Prostate gland (tissue), 2 donors: ENCODE results near the gene CHURC1. TPM values are rescaled to one million over a fixed set of nuclear protein-coding genes. Genes with fewer than 3 reads are reported as not detected.

Source experiments
- DNase-seq: peaks from one replicate; pipeline ENCODE4 v3.0.0-alpha.2; 2019; ENCODE audit warnings: low spot score
- H3K27ac ChIP-seq, 2 donors: fragments of 200-600 bp; sonication (generic); 2 replicates each; pipeline ENCODE4 v1.5.1; 2017 to 2019
- H3K27me3 ChIP-seq: fragments of 200-600 bp; sonication (generic); replicated peaks from 2 replicates; pipeline ENCODE4 v1.5.1; 2019; ENCODE audit not compliant: insufficient read depth
- H3K36me3 ChIP-seq, 2 donors: fragments of 200-600 bp; sonication (generic); 1 replicate in 1 of 2; 2 replicates in 1 of 2; pipeline versions ENCODE4 v1.5.1 to v1.8.1; 2017 to 2019
- H3K4me1 ChIP-seq: fragments of 200-600 bp; sonication (generic); replicated peaks from 2 replicates; pipeline ENCODE4 v1.5.1; 2019
- H3K4me3 ChIP-seq, 2 donors: fragments of 200-600 bp; sonication (generic); 2 replicates each; pipeline ENCODE4 v1.5.1; 2017 to 2019
- H3K9me3 ChIP-seq: fragments of 200-600 bp; sonication (generic); 2 replicates; pipeline ENCODE4 v1.5.1; 2017
- CTCF ChIP-seq, 4 experiments: fragments of 200-600 bp in 2 of 4; fragments of 450-650 bp in 2 of 4; sonication (generic) in 2 of 4; IDR thresholded peaks; 1 replicate in 3 of 4; 2 replicates in 1 of 4; pipeline ENCODE4 v1.5.1; 2016 to 2019; ENCODE audit warnings: antibody characterized with exemption in 4 of 4, mild to moderate bottlenecking in 2 of 4, moderate library complexity in 2 of 4
- POLR2A ChIP-seq: fragments of 450-650 bp; IDR thresholded peaks from one replicate; pipeline ENCODE4 v1.6.1; 2016; ENCODE audit warnings: antibody characterized with exemption, mild to moderate bottlenecking
- POLR2AphosphoS5 ChIP-seq: sonication (generic); formaldehyde crosslinking; IDR thresholded peaks from one replicate; pipeline ENCODE4 v1.6.1; 2017; ENCODE audit warnings: antibody characterized with exemption
- WGBS: methylation state at CpG from one replicate; pipeline ENCODE4 v1.1.5; 2018; 5-methylcytosine and 5-hydroxymethylcytosine counted together
- intact Hi-C: fragments of 100-400 bp; cut with DNase I; formaldehyde crosslinking; loops from one replicate; pipeline ENCODE4 v1.14.2; 2022
- total RNA-seq, 2 donors: library from RNA; depleted of rRNA; stranded (reverse); fragments of >200 nt; gene quantifications; one replicate each; pipeline ENCODE4 v1.1.0, GENCODE V29; 2016

The CHURC1 gene
- total RNA-seq, 2 donors from 2014 or later, result 47.8 to 49.2 TPM

- WGBS, result 93% methylated on average over 7 of the region's 7 CpGs
- intact Hi-C loops, result no loop called here
- H3K27ac ChIP-seq, result no peak overlapping the region
These were observed 53.9 kb downstream of the CHURC1 start for GRCh38 chr14:64968167-64968566.

GRCh38 chr14:64968651-64969050 is 54.4 kb downstream of the CHURC1 start:
- DNase-seq, result no peak
- no peaks in the 10 kb centered on the region for H3K36me3 ChIP-seq
- no peaks in the 10 kb centered on the region for H3K9me3 ChIP-seq
- H3K27ac ChIP-seq, result no peak overlapping the region
- H3K4me1 ChIP-seq, result peaks cover 7% of the 10 kb centered on the region
- H3K27me3 ChIP-seq, result no peaks in the 10 kb centered on the region
- TF ChIP-seq POLR2AphosphoS5, result no peak
- no peak for TF ChIP-seq POLR2A
- TF ChIP-seq CTCF (IDR thresholded peaks at IDR 0.05), result no peak
- intact Hi-C loops, result no loop called here
- 76% methylated on average over 6 of the region's 6 CpGs for WGBS
- no peak overlapping the region for H3K4me3 ChIP-seq

More at GRCh38 chr14:64968167-64968566, 53.9 kb downstream of the CHURC1 start:
- H3K4me1 ChIP-seq, result peaks cover 7% of the 10 kb centered on the region
- no peak for DNase-seq
- no peaks in the 10 kb centered on the region for H3K27me3 ChIP-seq
- no peaks in the 10 kb centered on the region for H3K36me3 ChIP-seq
- H3K4me3 ChIP-seq, result no peak overlapping the region
- TF ChIP-seq POLR2AphosphoS5 (no peak), CTCF (IDR thresholded peaks at IDR 0.05) (no peak), POLR2A (no peak)
- no peaks in the 10 kb centered on the region for H3K9me3 ChIP-seq

GRCh38 chr14:64970041-64970440 is 55.8 kb downstream of the CHURC1 start:
- no peak for DNase-seq
- Histone ChIP-seq H3K36me3 (no peaks in the 10 kb centered on the region), H3K9me3 (no peaks in the 10 kb centered on the region), H3K4me1 (peaks cover 7% of the 10 kb centered on the region), H3K27me3 (no peaks in the 10 kb centered on the region), H3K4me3 (no peak overlapping the region), H3K27ac (no peak overlapping the region)
- WGBS, result 91% methylated on average over 3 of the region's 3 CpGs
- TF ChIP-seq POLR2AphosphoS5 (no peak), CTCF (IDR thresholded peaks at IDR 0.05) (no peak), POLR2A (no peak)
- intact Hi-C loops, result no loop called here

- Histone ChIP-seq H3K27me3 (no peaks in the 10 kb centered on the region), H3K4me3 (peak overlapping the region; percentile 64 to 70), H3K36me3 (no peaks in the 10 kb centered on the region), H3K9me3 (no peaks in the 10 kb centered on the region), H3K4me1 (peaks cover 7% of the 10 kb centered on the region), H3K27ac (no peak overlapping the region)
- 45% methylated on average over 8 of the region's 8 CpGs for WGBS
- intact Hi-C loops, result no loop called here
- no peak for DNase-seq
- TF ChIP-seq POLR2AphosphoS5 (no peak), POLR2A (no peak), CTCF (IDR thresholded peaks at IDR 0.05) (no peak)
These were observed 56.7 kb downstream of the CHURC1 start for GRCh38 chr14:64970776-64971477.

GRCh38 chr14:64971491-64971942 is 57.3 kb downstream of the CHURC1 start:
- Histone ChIP-seq H3K36me3 (no peaks in the 10 kb centered on the region), H3K4me3 (peak overlapping the region; percentile 64 to 70), H3K9me3 (no peaks in the 10 kb centered on the region), H3K4me1 (peaks cover 6% of the 10 kb centered on the region), H3K27me3 (no peaks in the 10 kb centered on the region), H3K27ac (peak overlapping the region in 1 of 2 donors; percentile 56)
- intact Hi-C loops, result no loop called here
- DNase-seq, result no peak
- WGBS, result 2% methylated on average over 24 of the region's 31 CpGs
- no peak for TF ChIP-seq POLR2A
- no peak for TF ChIP-seq POLR2AphosphoS5
- TF ChIP-seq CTCF (IDR thresholded peaks at IDR 0.05), result no peak
